Skeletal muscle tissue (tissue), 2 donors: ENCODE measurements around the gene GPR151. TPM values are rescaled to one million over a fixed set of nuclear protein-coding genes. Genes with fewer than 3 reads are reported as not detected.

Experiments used
- small RNA-seq: library from RNA; depleted of rRNA; stranded (forward); fragments of <200 nt; gene quantifications from one replicate; pipeline ENCODE3, GENCODE V24; 2014
- total RNA-seq: library from RNA; depleted of rRNA; stranded (reverse); fragments of >200 nt; gene quantifications from one replicate; pipeline ENCODE4 v1.2.3, GENCODE V29; 2014

The GPR151 gene
- total RNA-seq, 1 donor from 2014 or later = not detected

Small RNA genes lying within 50 kb of the gene (small RNA-seq; reads per million reads assigned to genes)
- not detected for gene RF02271

Other genes with a start within 250 kb of the GPR151 start
- gene POU4F3, start 177.4 kb downstream of the GPR151 start, total RNA-seq = not detected
- 47.5 TPM for gene TCERG1, start 68.9 kb downstream of the GPR151 start, total RNA-seq